Stimulated activated CD8-positive, alpha-beta memory T cell treated with anti-CD3 and anti-CD28 coated beads, Interleukin-12 subunit alpha, Interleukin-12 subunit beta, amount 100 ng/mL, for 4 hours (primary cell): Measurements from ENCODE around the gene CIDEA.
"Not testable (repeated sequence)": the region's sequence is repeated elsewhere in the genome, so short reads cannot be mapped to it uniquely, and the experiment has no call there.

Source experiments
- DNase-seq: peaks from one replicate; pipeline ENCODE4 v3.0.0-alpha.2; 2020; ENCODE audit warnings: low read depth

Gene CIDEA

GRCh38 chr18:12254136-12254819, at the start of gene CIDEA:
Gene CIDEA (plus strand): TSS chr18:12254361. CDS start chr18:12254384, 23 bp downstream.
- no peak for DNase-seq

GRCh38 chr18:12208296-12209153, 45.6 kb upstream of the CIDEA start:
- not testable (repeated sequence) for DNase-seq

- not testable (repeated sequence) for DNase-seq
Measured at GRCh38 chr18:12212308-12212707, 41.9 kb upstream of the CIDEA start.

- DNase-seq: not testable (repeated sequence)
Measured at GRCh38 chr18:12214296-12215005, 39.7 kb upstream of the CIDEA start.

- not testable (repeated sequence) for DNase-seq
Measured at GRCh38 chr18:12216471-12216870, 37.7 kb upstream of the CIDEA start.

- DNase-seq: not testable (repeated sequence)
Measured at GRCh38 chr18:12218603-12219002, 35.6 kb upstream of the CIDEA start.

- not testable (repeated sequence) for DNase-seq
Measured at GRCh38 chr18:12222041-12222440, 32.1 kb upstream of the CIDEA start.

- not testable (repeated sequence) for DNase-seq
Measured at GRCh38 chr18:12223326-12223725, 30.8 kb upstream of the CIDEA start.

GRCh38 chr18:12226807-12227206, 27.4 kb upstream of the CIDEA start:
- not testable (repeated sequence) for DNase-seq

GRCh38 chr18:12227399-12228186, 26.6 kb upstream of the CIDEA start:
- DNase-seq: not testable (repeated sequence)

- not testable (repeated sequence) for DNase-seq
Measured at GRCh38 chr18:12228308-12228707, 25.9 kb upstream of the CIDEA start.

- DNase-seq: not testable (repeated sequence)
Measured at GRCh38 chr18:12230561-12230960, 23.6 kb upstream of the CIDEA start.

GRCh38 chr18:12231040-12231882, 22.9 kb upstream of the CIDEA start:
- DNase-seq: no peak

- no peak for DNase-seq
Measured at GRCh38 chr18:12231986-12232385, 22.2 kb upstream of the CIDEA start.

- no peak for DNase-seq
Measured at GRCh38 chr18:12233378-12233777, 20.8 kb upstream of the CIDEA start.

GRCh38 chr18:12234451-12235190, 19.5 kb upstream of the CIDEA start:
- DNase-seq: no peak

GRCh38 chr18:12236141-12236540, 18.0 kb upstream of the CIDEA start:
- DNase-seq: no peak

- DNase-seq: peak; percentile 24
Measured at GRCh38 chr18:12236934-12237832, 17.0 kb upstream of the CIDEA start.

GRCh38 chr18:12238826-12239225, 15.3 kb upstream of the CIDEA start:
- DNase-seq: no peak
